K562 (cell line): Measurements from ENCODE around the gene DYNC2I2.

Experiments used
- CTCF ChIP-seq, 3 experiments: IDR thresholded peaks in 2 of 3; conservative IDR thresholded peaks in 1 of 3; 2 replicates each; pipeline ENCODE4 v1.5.1; 2011 to 2012; ENCODE audit warnings: low read length in 3 of 3, mild to moderate bottlenecking in 3 of 3, control low read depth in 2 of 3, improper control_type of control experiment in 1 of 3, inconsistent platforms in 1 of 3, low read depth in 1 of 3, mixed read lengths in 1 of 3, moderate library complexity in 1 of 3; ENCODE audit not compliant: insufficient read depth in 2 of 3
- FOXJ3 ChIP-seq: sonication (generic); formaldehyde crosslinking; IDR thresholded peaks from 2 replicates; pipeline ENCODE4 v1.4.0; 2020; ENCODE audit warnings: mild to moderate bottlenecking, missing genetic modification reagents
- MAFG ChIP-seq: fragments of 450-650 bp; conservative IDR thresholded peaks from 2 replicates; pipeline ENCODE4 v1.6.1; 2016; ENCODE audit warnings: missing genetic modification characterization, missing compliant biosample characterization
- SMAD3 ChIP-seq: fragments of 450-650 bp; formaldehyde crosslinking; conservative IDR thresholded peaks from 2 replicates; pipeline ENCODE4 v1.4.0; 2020; ENCODE audit warnings: mild to moderate bottlenecking
- STAG1 ChIP-seq: sonication (generic); formaldehyde crosslinking; IDR thresholded peaks from 2 replicates; pipeline ENCODE4 v1.5.0; 2020; ENCODE audit warnings: missing genetic modification reagents, borderline replicate concordance
- ZBTB8A ChIP-seq: fragments of 450-650 bp; IDR thresholded peaks from 2 replicates; pipeline ENCODE4 v1.6.1; 2018; ENCODE audit warnings: mild to moderate bottlenecking, moderate library complexity; ENCODE audit not compliant: partially characterized antibody
- ZNF282 ChIP-seq: sonication (generic); formaldehyde crosslinking; IDR thresholded peaks from 2 replicates; pipeline ENCODE4 v1.8.1; 2023; ENCODE audit warnings: missing genetic modification reagents

- TF ChIP-seq ZBTB8A (no peak), ZNF282 (CRISPR knock-in tag) (no peak), FOXJ3 (CRISPR knock-in tag) (no peak), MAFG (tag) (no peak), CTCF (IDR thresholded peaks at IDR 0.05 in 2 of 3, conservative IDR thresholded peaks at IDR 0.05 in 1 of 3; ENCODE audit: insufficient read depth in 2 of 3, low read depth in 1 of 3, low read length in 3 of 3) (no peak), SMAD3 (CRISPR knock-in tag) (no peak), STAG1 (no peak)
Measured at GRCh38 chr9:128653908-128654307, 2.7 kb downstream of the DYNC2I2 start.
